H54 (cell line): ENCODE measurements around the gene OR1M1.
"Not testable (repeated sequence)": the region's sequence is repeated elsewhere in the genome, so short reads cannot be mapped to it uniquely, and the experiment has no call there.

Source experiments
- DNase-seq: peaks from one replicate; pipeline ENCODE4 v3.0.0; 2011; ENCODE audit warnings: low spot score, mixed read lengths; ENCODE audit not compliant: insufficient read length
- FAIRE-seq: peaks from 3 replicates; lab custom pipeline; 2011; peaks lifted over from hg19 to GRCh38; lab: Jason Lieb, UNC
- POLR2A ChIP-seq: IDR thresholded peaks from 2 replicates; pipeline ENCODE4 v1.6.1; 2011; ENCODE audit warnings: low read depth, mild to moderate bottlenecking, low read length

OR1M1 gene

GRCh38 chr19:9060564-9061340, 26.1 kb upstream of the OR1M1 start:
- no peak for DNase-seq
- no peak for FAIRE-seq
- TF ChIP-seq POLR2A, result no peak

- FAIRE-seq (no peak), DNase-seq (no peak)
- TF ChIP-seq POLR2A, result no peak
These were observed 25.0 kb upstream of the OR1M1 start for GRCh38 chr19:9061879-9062278.

GRCh38 chr19:9065457-9066014, 21.3 kb upstream of the OR1M1 start:
- TF ChIP-seq POLR2A, result no peak
- DNase-seq (no peak), FAIRE-seq (no peak)

DNA sequence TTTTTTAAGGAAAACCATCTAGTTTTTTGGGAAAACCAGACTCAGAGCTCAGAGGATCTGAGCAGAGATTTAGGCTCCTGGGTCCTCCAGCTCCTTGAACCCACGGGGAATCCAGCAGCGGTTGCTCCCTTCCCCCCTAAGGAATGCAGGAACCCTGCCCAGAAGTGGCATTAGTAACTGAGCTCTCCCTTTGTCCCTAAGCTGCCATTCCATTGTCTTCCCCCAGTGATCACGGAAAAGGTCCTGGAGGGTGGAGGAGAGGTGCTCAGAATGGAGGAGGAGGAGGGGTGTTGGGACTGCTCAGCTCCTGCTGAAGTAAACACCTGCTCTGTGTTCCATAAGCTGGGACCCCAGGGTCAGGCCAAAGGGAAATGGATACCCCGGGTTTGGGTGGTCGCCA, 16.8 kb upstream of the OR1M1 start:
- no peak for TF ChIP-seq POLR2A
- DNase-seq, result no peak
- FAIRE-seq, result no peak

DNA sequence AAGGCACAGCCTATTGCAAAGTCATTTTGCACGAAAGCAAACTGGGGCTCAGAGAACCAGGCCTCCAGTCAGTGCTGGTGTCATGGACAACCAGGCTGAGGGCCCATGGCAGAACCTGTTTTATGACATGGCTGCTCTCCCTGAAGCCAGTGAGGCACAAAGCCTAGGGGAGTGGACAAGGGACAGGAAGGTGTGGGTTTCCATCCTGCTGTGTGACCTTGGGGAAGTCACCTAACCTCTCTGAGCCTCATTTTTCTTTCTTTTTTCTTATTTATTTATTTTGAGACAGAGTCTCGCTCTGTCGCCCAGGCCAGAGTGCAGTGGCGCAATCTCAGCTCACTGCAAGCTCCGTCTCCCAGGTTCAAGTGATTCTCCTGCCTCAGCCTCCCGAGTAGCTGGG, 15.1 kb upstream of the OR1M1 start:
- not testable (repeated sequence) for DNase-seq, FAIRE-seq

DNA sequence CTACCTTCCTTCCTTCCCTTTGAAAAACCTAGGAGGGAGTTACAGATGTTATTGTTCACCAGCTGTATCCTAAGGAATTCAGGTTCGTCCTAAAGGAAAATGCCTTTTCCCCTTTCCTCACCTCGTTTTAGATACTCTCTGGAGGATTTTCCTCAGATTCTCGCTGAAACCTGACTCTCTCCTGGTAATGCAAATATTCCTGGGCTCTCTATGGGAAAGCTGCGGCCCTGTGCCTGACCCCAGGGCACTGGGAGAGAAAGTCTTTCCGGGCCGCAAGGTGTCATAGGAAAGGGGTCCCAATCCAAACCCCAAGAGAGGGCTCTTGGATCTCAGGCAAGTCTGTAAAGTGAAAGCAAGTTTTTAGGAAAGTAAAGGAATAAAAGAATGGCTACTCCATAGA, 13.1 kb upstream of the OR1M1 start:
- no peak for TF ChIP-seq POLR2A
- no peak for FAIRE-seq
- DNase-seq, result no peak

GRCh38 chr19:9075064-9075949, 11.6 kb upstream of the OR1M1 start:
- peak; percentile 64 for FAIRE-seq
- no peak for TF ChIP-seq POLR2A
- peak; percentile 93 for DNase-seq

DNA sequence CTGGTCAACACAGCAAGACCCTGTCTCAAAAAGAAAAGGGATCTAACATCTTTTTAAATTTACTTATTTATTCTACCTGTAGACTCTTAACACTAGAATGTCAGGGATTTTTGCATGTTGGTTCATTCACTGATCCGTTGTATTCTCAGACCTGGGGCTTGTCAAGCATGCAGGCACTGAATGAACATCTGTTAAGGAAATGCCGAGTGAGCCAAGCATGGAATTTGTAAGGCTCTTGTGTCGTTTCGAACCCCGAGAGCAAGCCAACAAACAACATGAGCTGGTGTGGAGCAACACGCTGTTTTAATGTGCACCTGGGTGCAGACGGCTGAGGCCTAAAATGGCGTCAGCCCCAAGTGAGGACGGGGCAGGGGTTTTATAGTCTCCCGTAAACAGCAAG, 10.0 kb upstream of the OR1M1 start:
- no peak for TF ChIP-seq POLR2A
- FAIRE-seq, result no peak

DNA sequence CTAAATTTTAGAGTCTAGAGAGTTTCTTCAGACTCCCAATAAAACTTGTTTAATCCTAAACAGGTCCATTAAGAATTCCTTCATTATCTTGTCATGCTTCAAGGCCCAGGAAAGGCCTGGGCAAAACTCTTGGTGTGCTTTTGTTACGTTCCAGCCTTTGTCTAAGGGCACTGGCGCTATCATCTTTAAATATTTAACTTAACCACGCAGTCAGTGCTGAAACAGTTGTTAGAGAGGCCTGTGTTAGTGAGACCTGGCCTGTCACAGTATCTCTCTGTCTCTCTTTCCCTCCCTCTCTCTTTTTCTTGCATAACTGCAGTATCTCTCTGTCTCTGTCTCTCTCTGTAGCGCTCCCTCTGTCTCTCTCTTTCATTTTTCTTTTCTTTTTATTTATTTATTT, 8.2 kb upstream of the OR1M1 start:
- no peak for DNase-seq
- no peak for TF ChIP-seq POLR2A
- no peak for FAIRE-seq

More for the DNA sequence above, 10.0 kb upstream of the OR1M1 start:
- DNase-seq, result no peak

GRCh38 chr19:9107375-9107774, 20.5 kb downstream of the OR1M1 start, which contains the start of gene OR7G2:
TSS of gene OR7G2 (minus strand) at chr19:9107475. CDS start at chr19:9103243, 4,232 bp downstream.
- TF ChIP-seq POLR2A, result no peak
- DNase-seq, result no peak
- FAIRE-seq, result no peak

GRCh38 chr19:9109959-9110358, 23.1 kb downstream of the OR1M1 start:
- TF ChIP-seq POLR2A, result no peak
- no peak for FAIRE-seq

GRCh38 chr19:9115307-9115813, 28.5 kb downstream of the OR1M1 start, which contains the start of gene OR7G1:
TSS of gene OR7G1 (minus strand) at chr19:9115763. CDS start at chr19:9115763, 0 bp downstream.
- no peak for FAIRE-seq
- TF ChIP-seq POLR2A, result no peak
- no peak for DNase-seq

More at GRCh38 chr19:9109959-9110358, 23.1 kb downstream of the OR1M1 start:
- no peak for DNase-seq

- no peak for FAIRE-seq
- no peak for TF ChIP-seq POLR2A
These were observed 29.7 kb downstream of the OR1M1 start for GRCh38 chr19:9116547-9116946.

More at GRCh38 chr19:9116547-9116946, 29.7 kb downstream of the OR1M1 start:
- no peak for DNase-seq
